NCI-H1092 (cell line): ENCODE measurements around the gene TRAF1.
A peak's percentile ranks its signal among the peaks of the same experiment; 100 is the strongest.

Experiments used
- DNase-seq: peaks from one replicate; lab custom pipeline; 2025; lab: John Stamatoyannopoulos, UW

The TRAF1 gene

DNA sequence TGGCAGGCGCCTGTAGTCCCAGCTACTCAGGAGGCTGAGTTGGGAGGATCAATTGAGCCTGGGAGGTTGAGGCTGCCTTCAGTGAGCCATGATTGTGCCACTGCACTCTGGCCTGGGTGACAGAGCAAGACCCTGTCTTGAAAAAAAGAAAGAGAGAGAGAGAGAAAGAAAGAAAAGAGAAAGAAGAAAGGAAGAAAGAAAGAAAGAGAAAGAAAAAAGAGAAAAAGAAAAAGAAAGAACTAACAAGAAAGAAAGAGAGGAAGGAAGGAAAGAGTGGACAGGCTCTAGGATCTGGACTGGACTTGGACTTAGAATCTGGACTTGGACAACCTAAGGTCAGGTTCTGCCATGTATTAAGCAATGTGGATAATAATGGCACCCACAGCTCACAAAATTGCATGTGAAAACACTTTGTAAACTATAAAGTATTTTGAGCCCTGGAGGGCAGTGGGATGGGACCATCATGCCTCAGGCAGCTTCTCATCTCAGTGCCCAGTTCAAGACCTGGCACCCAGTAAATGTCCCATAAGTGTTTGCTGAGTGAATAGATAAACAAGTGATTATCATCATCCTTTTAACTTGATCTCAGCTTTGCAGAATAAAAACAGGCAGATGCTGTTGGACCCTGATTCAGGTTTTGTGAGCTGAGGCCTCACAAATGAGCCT, 36.9 kb downstream of the TRAF1 start:
- DNase-seq: no peak

DNA sequence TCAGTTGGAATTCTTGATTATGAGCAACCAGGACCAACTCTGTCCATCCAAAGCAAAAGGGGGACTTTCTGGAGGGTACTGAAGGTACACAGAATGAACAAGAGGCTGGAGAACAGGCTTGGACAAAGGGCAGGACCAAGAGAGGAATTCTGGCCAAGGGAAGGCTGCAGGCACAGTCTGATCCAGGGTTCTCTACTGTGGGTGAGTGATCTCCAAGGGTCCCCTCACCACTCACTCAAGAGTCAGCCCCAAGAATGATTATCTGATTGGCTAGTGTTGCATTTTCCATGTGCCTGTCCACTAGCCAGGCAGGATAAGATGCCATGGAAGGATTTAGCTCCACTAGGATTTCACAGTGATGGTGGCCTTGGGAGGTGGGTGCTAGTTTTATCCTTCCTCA, 38.0 kb downstream of the TRAF1 start:
- DNase-seq: no peak

DNA sequence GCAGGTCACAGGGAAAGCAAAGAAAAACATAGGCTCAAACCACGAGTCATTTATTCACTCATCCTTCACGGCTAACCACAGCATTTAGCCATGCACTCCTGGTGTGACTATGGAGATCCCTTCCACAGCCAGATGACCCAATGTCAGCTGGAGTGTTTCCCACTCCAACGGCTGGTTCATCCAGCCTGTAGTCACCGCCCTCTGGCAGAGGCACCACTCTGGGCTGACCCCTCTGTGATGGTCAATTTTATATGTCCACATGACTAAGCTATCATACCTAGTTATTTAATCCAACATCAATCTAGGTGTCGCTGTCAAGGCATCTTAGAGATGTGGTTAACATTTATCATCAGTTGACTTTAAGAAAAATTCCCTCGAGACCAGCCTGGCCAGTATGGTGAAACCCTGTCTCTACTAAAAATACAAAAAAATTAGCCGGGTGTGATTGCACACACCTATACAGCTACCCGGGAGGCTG, 40.1 kb downstream of the TRAF1 start:
- no peak for DNase-seq

DNA sequence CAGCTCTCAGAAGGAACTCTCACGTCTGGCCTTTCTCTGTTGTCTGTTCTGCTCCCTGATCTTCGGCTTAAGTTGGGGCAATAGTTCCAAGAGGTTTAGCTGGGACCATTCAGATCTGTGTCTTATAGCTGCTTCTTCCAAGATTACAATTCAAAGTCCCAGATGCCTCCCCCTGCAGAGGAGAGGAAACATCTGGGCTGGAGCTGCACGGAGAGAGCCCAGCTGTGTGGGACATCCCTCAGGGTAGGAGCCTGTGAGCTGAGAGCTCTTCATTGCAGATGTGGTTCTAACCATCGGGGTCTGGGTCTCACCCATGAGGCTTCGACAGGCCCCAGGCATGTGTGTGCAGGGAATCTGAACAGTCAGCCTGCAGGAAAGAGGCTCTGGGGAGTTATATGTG, 40.6 kb downstream of the TRAF1 start:
- no peak for DNase-seq

- no peak for DNase-seq
Observed at GRCh38 chr9:120885457-120885856, 41.1 kb downstream of the TRAF1 start.

- no peak for DNase-seq
Observed at GRCh38 chr9:120883608-120883996, 43.0 kb downstream of the TRAF1 start.

GRCh38 chr9:120882935-120883607, 43.5 kb downstream of the TRAF1 start:
- no peak for DNase-seq

GRCh38 chr9:120879446-120879845, 47.1 kb downstream of the TRAF1 start:
- DNase-seq: no peak

DNA sequence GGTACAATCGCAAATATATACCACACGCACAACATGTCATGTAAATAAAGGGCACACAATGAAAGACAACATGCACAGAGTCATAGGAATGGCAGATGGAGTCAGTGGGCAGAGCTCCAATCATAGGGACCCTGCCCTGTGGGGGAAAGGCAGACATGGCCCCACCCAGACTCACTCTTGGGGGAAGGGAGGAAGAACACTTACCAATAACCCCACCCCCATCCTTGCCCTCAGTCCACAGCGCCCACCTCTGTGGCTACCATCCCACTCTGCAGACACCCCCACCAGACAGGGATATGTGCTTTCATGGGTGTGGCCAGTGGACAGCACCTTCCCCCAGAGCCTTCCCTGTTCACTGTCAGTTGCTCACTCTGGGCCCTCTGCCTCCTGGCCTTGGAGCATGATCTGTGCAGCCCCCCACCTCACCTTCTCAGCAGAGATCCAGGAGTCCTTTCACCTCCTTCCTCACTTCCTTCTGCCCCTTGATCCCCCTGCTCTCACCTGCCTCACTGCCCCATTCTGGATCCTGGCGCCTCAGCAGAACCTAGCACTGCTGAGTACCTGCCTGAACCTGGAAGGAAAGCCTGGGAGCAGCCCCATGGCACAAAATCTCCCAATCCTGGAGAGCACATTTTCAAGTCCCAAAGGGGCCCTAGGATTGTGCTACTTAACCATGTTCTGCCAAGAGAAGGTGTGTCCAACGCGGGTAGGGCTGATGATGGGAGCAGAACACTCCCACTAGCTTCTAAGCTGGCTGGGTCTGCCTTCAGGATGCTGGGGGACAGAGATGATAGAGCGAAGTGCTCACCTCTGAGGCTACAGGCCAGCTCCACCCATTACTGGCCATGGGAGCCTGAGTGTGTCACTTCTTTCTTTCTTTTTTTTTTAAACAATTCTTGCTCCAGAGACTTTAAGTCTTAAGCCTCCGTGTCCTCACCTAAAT, 48.1 kb downstream of the TRAF1 start:
- DNase-seq: no peak

GRCh38 chr9:120877276-120878034, 49.1 kb downstream of the TRAF1 start:
- DNase-seq: peak; percentile 77

DNA sequence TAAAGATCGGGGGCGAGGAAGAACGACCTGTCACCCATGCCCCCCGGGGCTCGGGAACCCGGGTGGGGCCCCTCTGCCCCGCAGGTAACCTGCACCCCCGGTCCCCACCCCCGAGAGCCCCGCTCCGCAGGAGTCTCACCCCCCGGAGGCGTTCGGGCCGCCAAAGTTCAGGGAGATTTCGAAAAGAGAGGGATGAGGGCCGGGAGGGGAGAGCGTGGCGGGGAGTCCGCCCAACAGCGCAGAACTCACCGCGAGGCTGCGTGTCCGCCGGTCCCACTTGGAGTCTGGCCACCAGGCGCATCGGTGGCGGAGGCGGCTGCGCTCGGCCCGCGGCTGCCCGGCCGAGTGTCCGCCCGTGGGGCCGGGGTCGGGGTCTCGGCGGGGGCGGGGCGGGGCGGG, 49.8 kb downstream of the TRAF1 start, which contains the start of gene PHF19:
Gene PHF19, minus strand, starts transcription at position 347 of the 399 bp plus-strand sequence. CDS start 2,447 bp downstream, outside the sequence.
- peak; percentile 40 for DNase-seq

DNA sequence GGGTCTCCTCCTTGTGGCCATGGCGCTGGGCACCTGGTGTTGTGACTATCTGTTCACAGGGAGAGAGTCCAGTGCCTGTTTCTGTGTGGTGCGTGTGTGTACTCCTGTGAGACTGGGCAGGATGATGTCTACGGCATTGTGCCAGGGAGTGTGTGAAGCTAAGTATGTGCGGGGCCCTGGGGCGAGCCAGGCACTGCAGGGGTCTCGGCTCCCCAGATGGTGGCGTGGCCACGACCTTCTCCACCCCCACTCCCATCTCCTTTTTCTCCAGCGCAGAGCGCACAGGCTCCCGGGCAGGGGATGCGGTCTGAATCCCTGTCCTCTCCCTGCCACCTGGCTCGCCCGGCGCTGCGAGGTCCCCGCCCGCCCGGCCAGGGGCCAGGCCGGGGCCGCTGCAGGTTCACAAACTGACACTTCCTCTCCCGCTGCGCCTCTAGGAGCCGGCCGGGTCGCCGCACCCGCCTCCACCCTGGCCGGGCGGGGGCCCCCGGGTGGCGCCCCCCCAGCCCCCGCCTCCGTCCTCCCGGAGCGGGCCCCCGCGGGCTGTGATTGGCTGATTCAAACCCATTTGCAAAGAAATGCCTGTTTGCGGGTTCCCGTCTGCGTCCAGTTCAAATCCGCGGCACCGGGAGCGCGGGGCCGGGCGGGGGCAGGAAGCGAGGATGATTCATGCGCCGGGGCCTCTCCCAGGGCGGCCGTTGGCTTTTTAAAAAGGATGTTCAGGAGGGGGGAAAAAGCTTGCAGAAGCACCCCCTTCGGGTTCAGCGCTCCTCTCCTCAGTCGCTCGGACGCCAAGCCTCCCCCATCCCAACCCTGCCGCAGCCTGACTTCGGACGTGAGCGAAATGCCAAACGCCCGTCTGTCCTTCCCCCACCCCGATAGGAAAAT, 50.4 kb downstream of the TRAF1 start:
- DNase-seq: peak; percentile 81

DNA sequence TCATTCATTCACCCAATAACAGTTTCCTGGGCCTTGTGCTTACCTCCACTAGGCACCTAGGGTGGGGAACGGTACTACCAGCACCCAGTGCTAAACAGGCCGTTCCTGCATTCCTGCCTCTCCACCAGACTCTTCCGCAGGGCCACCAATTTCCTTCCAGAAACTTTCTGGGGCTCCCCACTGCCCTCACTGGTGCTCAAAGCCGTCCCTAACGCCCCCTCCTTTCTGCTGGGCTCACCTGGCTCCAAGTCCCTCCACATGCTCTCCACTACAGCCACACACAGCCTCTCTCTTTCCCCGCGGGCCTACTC, 51.0 kb downstream of the TRAF1 start:
- no peak for DNase-seq

GRCh38 chr9:120875195-120875565, 51.4 kb downstream of the TRAF1 start:
- DNase-seq: no peak

GRCh38 chr9:120874226-120875194, 52.1 kb downstream of the TRAF1 start:
- no peak for DNase-seq

DNA sequence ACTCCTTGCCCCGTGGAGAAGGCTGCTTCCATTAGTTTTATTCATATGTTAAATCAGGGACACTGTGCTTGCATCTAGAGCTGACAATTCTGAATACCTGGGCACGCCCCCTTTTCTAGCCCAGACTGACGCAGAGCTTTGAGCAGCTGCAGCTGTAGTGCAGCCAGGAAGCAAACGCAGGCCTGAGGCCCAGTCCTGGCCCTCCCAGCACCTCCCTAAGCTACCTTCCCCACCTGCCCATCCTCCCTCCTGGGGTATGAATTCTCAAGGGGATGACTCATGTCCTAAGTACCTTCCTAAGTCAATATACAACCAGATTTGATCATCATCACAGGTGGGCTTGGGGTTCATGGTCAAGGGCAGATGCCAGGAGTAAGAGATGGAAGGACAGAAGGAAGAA, 53.1 kb downstream of the TRAF1 start:
- no peak for DNase-seq

- DNase-seq: no peak
Observed at GRCh38 chr9:120872791-120873502, 53.6 kb downstream of the TRAF1 start.

DNA sequence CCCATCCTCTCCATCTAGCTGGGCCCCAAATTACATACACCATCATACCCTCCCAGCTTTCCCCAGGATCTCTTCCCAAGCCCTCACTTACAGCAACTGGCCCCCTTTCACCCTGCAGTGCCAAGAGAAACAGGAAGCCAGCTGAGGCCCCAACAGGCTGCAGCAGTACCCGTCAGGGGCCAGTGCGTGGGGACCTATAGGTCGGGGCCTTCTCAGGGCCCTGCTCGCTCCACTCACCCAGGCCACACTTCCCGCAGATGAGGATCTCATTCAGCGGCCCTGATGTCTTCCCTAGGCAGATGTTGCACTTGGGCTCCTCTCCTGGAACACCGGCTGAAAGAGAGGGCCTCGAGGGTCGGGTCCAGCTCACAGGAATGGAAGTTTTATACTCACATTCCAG, 56.4 kb downstream of the TRAF1 start:
- DNase-seq: no peak

DNA sequence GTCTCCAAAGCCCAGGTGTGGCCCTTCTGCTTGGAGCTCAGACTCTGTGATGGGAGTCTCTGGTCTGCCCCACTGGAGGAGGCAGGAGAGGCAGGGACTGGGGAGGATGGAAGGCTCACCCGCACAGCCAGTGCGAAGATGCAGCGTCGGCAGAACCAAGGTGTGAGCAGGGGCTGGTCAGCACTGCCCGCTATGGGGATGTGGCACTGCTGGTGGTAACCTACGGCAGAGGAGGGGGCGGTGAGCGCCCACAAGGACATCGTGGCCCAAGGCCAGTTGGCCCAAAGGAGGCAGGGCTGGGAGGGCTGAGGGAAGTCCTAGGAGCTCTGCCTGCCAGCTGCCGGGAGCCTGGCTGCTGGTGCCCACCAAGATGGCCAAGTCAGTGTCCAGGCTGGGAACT, 56.9 kb downstream of the TRAF1 start:
- no peak for DNase-seq
